ENCODE data around the gene SLC22A6. TPM values are rescaled to one million over a fixed set of nuclear protein-coding genes. Genes with fewer than 3 reads are reported as not detected.

The SLC22A6 gene
- total and polyA plus RNA-seq, 4 donors: not detected

DNA sequence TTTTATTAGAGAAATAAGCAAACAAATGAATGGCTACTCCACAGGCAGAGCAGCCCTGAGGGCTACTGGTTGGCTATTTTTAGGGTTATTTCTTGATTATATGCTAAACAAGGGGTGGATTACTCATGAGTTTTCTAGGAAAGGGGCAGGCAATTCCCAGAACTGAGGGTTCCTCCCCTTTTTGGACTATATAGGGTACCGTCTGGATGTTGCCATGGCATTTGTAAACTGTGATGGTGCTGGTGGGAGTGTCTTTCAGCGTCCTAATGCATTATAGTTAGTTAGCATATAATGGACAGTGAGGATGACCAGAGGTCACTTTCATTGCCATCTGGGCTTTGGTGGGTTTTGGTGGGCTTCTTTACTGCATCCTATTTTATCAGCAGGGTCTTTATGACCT, 19.2 kb downstream of the SLC22A6 start:
- no peaks in the 10 kb centered on the region for H3K36me3 ChIP-seq (ENCODE audit: control insufficient read depth in 4 of 4, insufficient read depth in 4 of 4, low read length in 4 of 4)
- no peak overlapping the region for H3K4me3 ChIP-seq
- TF ChIP-seq, protein P1, sequence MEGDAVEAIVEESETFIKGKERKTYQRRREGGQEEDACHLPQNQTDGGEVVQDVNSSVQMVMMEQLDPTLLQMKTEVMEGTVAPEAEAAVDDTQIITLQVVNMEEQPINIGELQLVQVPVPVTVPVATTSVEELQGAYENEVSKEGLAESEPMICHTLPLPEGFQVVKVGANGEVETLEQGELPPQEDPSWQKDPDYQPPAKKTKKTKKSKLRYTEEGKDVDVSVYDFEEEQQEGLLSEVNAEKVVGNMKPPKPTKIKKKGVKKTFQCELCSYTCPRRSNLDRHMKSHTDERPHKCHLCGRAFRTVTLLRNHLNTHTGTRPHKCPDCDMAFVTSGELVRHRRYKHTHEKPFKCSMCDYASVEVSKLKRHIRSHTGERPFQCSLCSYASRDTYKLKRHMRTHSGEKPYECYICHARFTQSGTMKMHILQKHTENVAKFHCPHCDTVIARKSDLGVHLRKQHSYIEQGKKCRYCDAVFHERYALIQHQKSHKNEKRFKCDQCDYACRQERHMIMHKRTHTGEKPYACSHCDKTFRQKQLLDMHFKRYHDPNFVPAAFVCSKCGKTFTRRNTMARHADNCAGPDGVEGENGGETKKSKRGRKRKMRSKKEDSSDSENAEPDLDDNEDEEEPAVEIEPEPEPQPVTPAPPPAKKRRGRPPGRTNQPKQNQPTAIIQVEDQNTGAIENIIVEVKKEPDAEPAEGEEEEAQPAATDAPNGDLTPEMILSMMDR (IDR thresholded peaks at IDR 0.05; ENCODE audit: control extremely low read depth, extremely low read depth): no peak
- 66 to 69% methylated on average over 2 of the region's 2 CpGs for WGBS, 2 donors
- H3K9ac ChIP-seq (ENCODE audit: insufficient read depth in 1 of 2, low read length in 2 of 2): no peak overlapping the region
- ATAC-seq (ENCODE audit: insufficient read depth, low FRiP score): no peak
- H3K4me1 ChIP-seq (ENCODE audit: control insufficient read depth in 5 of 5, insufficient read depth in 5 of 5, low read length in 5 of 5): no peaks in the 10 kb centered on the region
- H3K27me3 ChIP-seq (ENCODE audit: control insufficient read depth in 3 of 3, insufficient read depth in 3 of 3, low read length in 2 of 3): no peaks in the 10 kb centered on the region
- no peaks in the 10 kb centered on the region for H3K9me3 ChIP-seq (ENCODE audit: control insufficient read depth in 4 of 4, insufficient read depth in 3 of 4, low read length in 3 of 4)
- no peak overlapping the region for H3K27ac ChIP-seq (ENCODE audit: low read depth in 1 of 2, low read length in 1 of 2)
- no peak for DNase-seq

DNA sequence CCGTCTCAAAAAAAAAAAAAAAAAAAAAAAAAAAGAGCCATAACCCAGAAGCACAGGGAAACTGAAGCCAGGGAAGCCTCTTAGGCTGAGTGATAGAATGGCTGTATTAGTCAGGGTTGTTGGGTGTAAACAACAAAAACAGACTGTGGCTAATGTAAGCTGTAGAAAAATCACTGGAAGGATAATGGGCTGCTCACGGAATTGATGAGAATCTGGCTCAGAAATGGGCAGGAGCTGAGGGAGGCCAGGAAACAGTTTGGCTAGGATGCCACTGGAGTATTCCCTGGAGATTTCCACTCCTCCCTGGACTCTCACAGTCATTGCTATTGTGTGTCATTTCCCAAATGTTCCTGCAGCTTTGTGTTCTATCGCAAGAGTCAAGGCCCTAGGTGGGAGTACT, 22.4 kb downstream of the SLC22A6 start:
- Histone ChIP-seq H3K4me3 (no peak overlapping the region), H3K36me3 (ENCODE audit: control insufficient read depth in 4 of 4, insufficient read depth in 4 of 4, low read length in 4 of 4) (no peaks in the 10 kb centered on the region), H3K9ac (ENCODE audit: insufficient read depth in 1 of 2, low read length in 2 of 2) (no peak overlapping the region), H3K4me1 (ENCODE audit: control insufficient read depth in 5 of 5, insufficient read depth in 5 of 5, low read length in 5 of 5) (peaks cover 0 to 11% (median 7%) of the 10 kb centered on the region in 5 donors), H3K27ac (ENCODE audit: low read depth in 1 of 2, low read length in 1 of 2) (no peak overlapping the region), H3K27me3 (ENCODE audit: control insufficient read depth in 3 of 3, insufficient read depth in 3 of 3, low read length in 2 of 3) (no peaks in the 10 kb centered on the region), H3K9me3 (ENCODE audit: control insufficient read depth in 4 of 4, insufficient read depth in 3 of 4, low read length in 3 of 4) (no peaks in the 10 kb centered on the region)
- ATAC-seq (ENCODE audit: insufficient read depth, low FRiP score) (no peak), DNase-seq (peak in 1 of 3 donors; percentile 20)
- WGBS, 2 donors: 90 to 94% methylated on average over 3 of the region's 3 CpGs
- TF ChIP-seq, protein P1 (IDR thresholded peaks at IDR 0.05; ENCODE audit: control extremely low read depth, extremely low read depth): no peak

DNA sequence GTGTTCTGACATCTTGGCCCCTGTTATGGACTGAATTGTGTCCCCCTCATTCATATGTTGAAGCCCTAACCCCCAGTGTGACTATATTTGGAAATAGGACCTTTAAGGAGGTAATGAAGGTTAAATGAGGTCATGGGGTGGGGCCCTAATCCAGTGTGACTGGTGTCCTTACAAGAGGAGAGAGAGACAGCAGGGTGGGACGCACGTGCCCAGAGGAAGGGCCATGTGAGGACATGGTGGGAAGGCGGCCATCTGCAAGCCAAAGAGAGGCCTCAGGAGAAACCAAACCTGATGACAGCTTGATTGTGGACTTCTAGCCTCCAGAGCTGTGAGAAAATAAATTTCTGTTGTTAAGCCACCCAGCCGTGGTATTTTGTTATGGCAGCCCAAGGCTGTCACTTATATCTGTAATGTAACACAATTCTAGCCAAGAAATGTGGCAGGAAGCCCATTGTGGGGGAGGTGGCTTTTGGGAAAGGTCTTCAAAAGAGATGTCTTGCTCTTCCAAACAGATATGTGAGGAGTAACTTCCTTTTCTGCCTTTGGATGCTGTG, 23.7 kb downstream of the SLC22A6 start:
- no peaks in the 10 kb centered on the region for H3K27me3 ChIP-seq (ENCODE audit: control insufficient read depth in 3 of 3, insufficient read depth in 3 of 3, low read length in 2 of 3)

More for the DNA sequence above, 23.7 kb downstream of the SLC22A6 start:
- Histone ChIP-seq H3K27ac (ENCODE audit: low read depth in 1 of 2, low read length in 1 of 2) (no peak overlapping the region), H3K36me3 (ENCODE audit: control insufficient read depth in 4 of 4, insufficient read depth in 4 of 4, low read length in 4 of 4) (no peaks in the 10 kb centered on the region), H3K4me1 (ENCODE audit: control insufficient read depth in 5 of 5, insufficient read depth in 5 of 5, low read length in 5 of 5) (peaks cover 0 to 11% (median 7%) of the 10 kb centered on the region in 5 donors), H3K4me3 (no peak overlapping the region), H3K9ac (ENCODE audit: insufficient read depth in 1 of 2, low read length in 2 of 2) (no peak overlapping the region), H3K9me3 (ENCODE audit: control insufficient read depth in 4 of 4, insufficient read depth in 3 of 4, low read length in 3 of 4) (no peaks in the 10 kb centered on the region)
- TF ChIP-seq, protein P1 (IDR thresholded peaks at IDR 0.05; ENCODE audit: control extremely low read depth, extremely low read depth): no peak
- no peak for ATAC-seq (ENCODE audit: insufficient read depth, low FRiP score)
- DNase-seq: no peak
- WGBS, 2 donors: 86 to 88% methylated on average over 4 of the region's 4 CpGs

All from lung (tissue), 12 donors.